Neural cell (in vitro differentiated cells): ENCODE results near the gene NR1H4. TPM values are rescaled to one million over a fixed set of nuclear protein-coding genes. Genes with fewer than 3 reads are reported as not detected.

Experiments used
- H2AFZ ChIP-seq: fragments of 200-600, 300-800 bp; sonication (generic), shearing (Covaris generic); 2 replicates; pipeline ENCODE4 v1.6.0; 2014; ENCODE audit warnings: low read depth, mild to moderate bottlenecking, antibody characterized with exemption, low read length, moderate library complexity
- H3F3A ChIP-seq: fragments of 200-600 bp; shearing (Covaris generic); 2 replicates; pipeline ENCODE4 v1.6.1; 2016; ENCODE audit warnings: mild to moderate bottlenecking, moderate library complexity, mixed read lengths, antibody characterized with exemption, low read length; ENCODE audit not compliant: insufficient read depth, poor library complexity, severe bottlenecking
- H3K27ac ChIP-seq: fragments of 200-600, 300-800 bp; sonication (generic), shearing (Covaris generic); 2 replicates; pipeline ENCODE4 v1.5.1; 2014; ENCODE audit warnings: mild to moderate bottlenecking, low read length, moderate library complexity
- H3K27me3 ChIP-seq: fragments of 300-800, 200-600 bp; sonication (generic), shearing (Covaris generic); 2 replicates; pipeline ENCODE4 v1.6.0; 2014; ENCODE audit warnings: mild to moderate bottlenecking, low read depth, low read length, moderate library complexity; ENCODE audit not compliant: insufficient read depth
- H3K36me3 ChIP-seq: fragments of 300-800, 200-600 bp; sonication (generic), shearing (Covaris generic); 2 replicates; pipeline ENCODE4 v1.5.1; 2014; ENCODE audit warnings: mild to moderate bottlenecking, antibody characterized with exemption, low read length, moderate library complexity; ENCODE audit not compliant: insufficient read depth
- H3K4me2 ChIP-seq: fragments of 300-800, 200-600 bp; sonication (generic), shearing (Covaris generic); 2 replicates; pipeline ENCODE4 v1.6.0; 2014; ENCODE audit warnings: mild to moderate bottlenecking, low read length
- H3K4me3 ChIP-seq: fragments of 300-800, 200-600 bp; sonication (generic), shearing (Covaris generic); 2 replicates; pipeline ENCODE4 v1.5.1; 2014; ENCODE audit warnings: mild to moderate bottlenecking, low read length, moderate library complexity
- H3K79me2 ChIP-seq: fragments of 200-600 bp; shearing (Covaris generic); replicated peaks from 2 replicates; pipeline ENCODE4 v1.6.0; 2014; ENCODE audit warnings: mild to moderate bottlenecking, low read length, moderate library complexity; ENCODE audit not compliant: insufficient read depth
- H3K9ac ChIP-seq: fragments of 300-800, 200-600 bp; sonication (generic), shearing (Covaris generic); 2 replicates; pipeline ENCODE4 v1.6.1; 2016; ENCODE audit warnings: mild to moderate bottlenecking, low read length, mixed read lengths
- H3K9me2 ChIP-seq: fragments of 200-600 bp; shearing (Covaris generic); 2 replicates; pipeline ENCODE4 v1.6.1; 2016; ENCODE audit warnings: mild to moderate bottlenecking, low read length, mixed read lengths; ENCODE audit not compliant: insufficient read depth
- H3K9me3 ChIP-seq: fragments of 200-600, 300-800 bp; sonication (generic), shearing (Covaris generic); 2 replicates; pipeline ENCODE4 v1.6.1; 2016; ENCODE audit warnings: mild to moderate bottlenecking, mixed run types, low read length, moderate library complexity, mixed read lengths
- H4K20me1 ChIP-seq: fragments of 200-600 bp; shearing (Covaris generic); 2 replicates; pipeline ENCODE4 v1.6.1; 2016; ENCODE audit warnings: mild to moderate bottlenecking, mixed run types; ENCODE audit not compliant: insufficient read depth
- EP300 ChIP-seq: fragments of 450-650 bp; conservative IDR thresholded peaks from 2 replicates; pipeline ENCODE4 v1.6.1; 2014; ENCODE audit warnings: antibody characterized with exemption, mild to moderate bottlenecking, moderate library complexity; ENCODE audit not compliant: poor library complexity, severe bottlenecking
- EZH2 ChIP-seq: fragments of 200-600, 300-800 bp; shearing (Covaris generic), sonication (generic); IDR thresholded peaks from 2 replicates; pipeline ENCODE4 v1.6.1; 2014; ENCODE audit warnings: antibody characterized with exemption, low read length, borderline replicate concordance, mild to moderate bottlenecking; ENCODE audit not compliant: insufficient read depth, poor library complexity, severe bottlenecking
- MXI1 ChIP-seq: fragments of 450-650 bp; conservative IDR thresholded peaks from 2 replicates; pipeline ENCODE4 v1.6.1; 2014; ENCODE audit warnings: antibody characterized with exemption, mild to moderate bottlenecking; ENCODE audit not compliant: poor library complexity, severe bottlenecking
- POLR2AphosphoS5 ChIP-seq: IDR thresholded peaks from 2 replicates; pipeline ENCODE4 v1.6.1; 2012
- RAD21 ChIP-seq: fragments of 450-650 bp; conservative IDR thresholded peaks from 2 replicates; pipeline ENCODE4 v1.6.1; 2014; ENCODE audit warnings: antibody characterized with exemption, mild to moderate bottlenecking, moderate library complexity
- SMC3 ChIP-seq: fragments of 450-650 bp; conservative IDR thresholded peaks from 2 replicates; pipeline ENCODE4 v1.6.1; 2014; ENCODE audit warnings: antibody characterized with exemption, mild to moderate bottlenecking, moderate library complexity; ENCODE audit not compliant: poor library complexity
- TAF1 ChIP-seq: IDR thresholded peaks from 2 replicates; pipeline ENCODE4 v1.6.1; 2012; ENCODE audit warnings: low read depth
- polyA minus RNA-seq: library from RNA; depleted of rRNA, polyadenylated mRNA; stranded (reverse); fragments of >200 nt; gene quantifications from 2 replicates; pipeline ENCODE4 v1.2.3, GENCODE V29; 2014
- polyA plus RNA-seq: library from polyadenylated mRNA; depleted of rRNA; stranded (reverse); fragments of >200 nt; gene quantifications from 2 replicates; pipeline ENCODE4 v1.2.3, GENCODE V29; 2014
- TF ChIP-seq, protein P1 (sequence below): IDR thresholded peaks from 2 replicates; pipeline ENCODE4 v1.6.1; 2012; ENCODE audit warnings: borderline replicate concordance
- TF ChIP-seq, protein P2 (sequence below): fragments of 450-650 bp; IDR thresholded peaks from 2 replicates; pipeline ENCODE4 v1.5.1; 2014; ENCODE audit warnings: antibody characterized with exemption, mild to moderate bottlenecking, moderate library complexity; ENCODE audit not compliant: poor library complexity, severe bottlenecking

Gene NR1H4
- polyA plus RNA-seq: not detected in 2 replicates
- not detected in 2 replicates for polyA minus RNA-seq

- Histone ChIP-seq H3K4me2 (no peak within 1 kb of the TSS), H4K20me1 (no peaks in the 10 kb centered on the region), H3K9me2 (no peaks in the 10 kb centered on the region), H2AFZ (no peak within 1 kb of the TSS), H3F3A (no peaks in the 10 kb centered on the region), H3K27me3 (no peaks in the 10 kb centered on the region), H3K9ac (no peak within 1 kb of the TSS), H3K27ac (no peak within 1 kb of the TSS), H3K9me3 (no peaks in the 10 kb centered on the region), H3K4me3 (no peak within 1 kb of the TSS), H3K36me3 (no peaks in the 10 kb centered on the region), H3K79me2 (no peaks in the 10 kb centered on the region)
- TF ChIP-seq POLR2AphosphoS5 (no peak), SMC3 (no peak), TAF1 (no peak), EZH2 (no peak), MXI1 (no peak)
- TF ChIP-seq, protein P1, sequence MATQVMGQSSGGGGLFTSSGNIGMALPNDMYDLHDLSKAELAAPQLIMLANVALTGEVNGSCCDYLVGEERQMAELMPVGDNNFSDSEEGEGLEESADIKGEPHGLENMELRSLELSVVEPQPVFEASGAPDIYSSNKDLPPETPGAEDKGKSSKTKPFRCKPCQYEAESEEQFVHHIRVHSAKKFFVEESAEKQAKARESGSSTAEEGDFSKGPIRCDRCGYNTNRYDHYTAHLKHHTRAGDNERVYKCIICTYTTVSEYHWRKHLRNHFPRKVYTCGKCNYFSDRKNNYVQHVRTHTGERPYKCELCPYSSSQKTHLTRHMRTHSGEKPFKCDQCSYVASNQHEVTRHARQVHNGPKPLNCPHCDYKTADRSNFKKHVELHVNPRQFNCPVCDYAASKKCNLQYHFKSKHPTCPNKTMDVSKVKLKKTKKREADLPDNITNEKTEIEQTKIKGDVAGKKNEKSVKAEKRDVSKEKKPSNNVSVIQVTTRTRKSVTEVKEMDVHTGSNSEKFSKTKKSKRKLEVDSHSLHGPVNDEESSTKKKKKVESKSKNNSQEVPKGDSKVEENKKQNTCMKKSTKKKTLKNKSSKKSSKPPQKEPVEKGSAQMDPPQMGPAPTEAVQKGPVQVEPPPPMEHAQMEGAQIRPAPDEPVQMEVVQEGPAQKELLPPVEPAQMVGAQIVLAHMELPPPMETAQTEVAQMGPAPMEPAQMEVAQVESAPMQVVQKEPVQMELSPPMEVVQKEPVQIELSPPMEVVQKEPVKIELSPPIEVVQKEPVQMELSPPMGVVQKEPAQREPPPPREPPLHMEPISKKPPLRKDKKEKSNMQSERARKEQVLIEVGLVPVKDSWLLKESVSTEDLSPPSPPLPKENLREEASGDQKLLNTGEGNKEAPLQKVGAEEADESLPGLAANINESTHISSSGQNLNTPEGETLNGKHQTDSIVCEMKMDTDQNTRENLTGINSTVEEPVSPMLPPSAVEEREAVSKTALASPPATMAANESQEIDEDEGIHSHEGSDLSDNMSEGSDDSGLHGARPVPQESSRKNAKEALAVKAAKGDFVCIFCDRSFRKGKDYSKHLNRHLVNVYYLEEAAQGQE: no peak
- TF ChIP-seq, protein P2, sequence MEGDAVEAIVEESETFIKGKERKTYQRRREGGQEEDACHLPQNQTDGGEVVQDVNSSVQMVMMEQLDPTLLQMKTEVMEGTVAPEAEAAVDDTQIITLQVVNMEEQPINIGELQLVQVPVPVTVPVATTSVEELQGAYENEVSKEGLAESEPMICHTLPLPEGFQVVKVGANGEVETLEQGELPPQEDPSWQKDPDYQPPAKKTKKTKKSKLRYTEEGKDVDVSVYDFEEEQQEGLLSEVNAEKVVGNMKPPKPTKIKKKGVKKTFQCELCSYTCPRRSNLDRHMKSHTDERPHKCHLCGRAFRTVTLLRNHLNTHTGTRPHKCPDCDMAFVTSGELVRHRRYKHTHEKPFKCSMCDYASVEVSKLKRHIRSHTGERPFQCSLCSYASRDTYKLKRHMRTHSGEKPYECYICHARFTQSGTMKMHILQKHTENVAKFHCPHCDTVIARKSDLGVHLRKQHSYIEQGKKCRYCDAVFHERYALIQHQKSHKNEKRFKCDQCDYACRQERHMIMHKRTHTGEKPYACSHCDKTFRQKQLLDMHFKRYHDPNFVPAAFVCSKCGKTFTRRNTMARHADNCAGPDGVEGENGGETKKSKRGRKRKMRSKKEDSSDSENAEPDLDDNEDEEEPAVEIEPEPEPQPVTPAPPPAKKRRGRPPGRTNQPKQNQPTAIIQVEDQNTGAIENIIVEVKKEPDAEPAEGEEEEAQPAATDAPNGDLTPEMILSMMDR: no peak
Measured at GRCh38 chr12:100473716-100474150, at the start of gene NR1H4. Gene NR1H4 (plus strand): TSS chr12:100473866. CDS start chr12:100493324, 19,458 bp downstream.

- no peak overlapping the region for H3K4me2 ChIP-seq
- H2AFZ ChIP-seq: no peak overlapping the region
- H3K9ac ChIP-seq: no peak overlapping the region
- no peaks in the 10 kb centered on the region for H3K36me3 ChIP-seq
- no peaks in the 10 kb centered on the region for H3K79me2 ChIP-seq
- no peaks in the 10 kb centered on the region for H3K9me3 ChIP-seq
- no peak overlapping the region for H3K4me3 ChIP-seq
- H3K27me3 ChIP-seq: no peaks in the 10 kb centered on the region
- H3F3A ChIP-seq: no peaks in the 10 kb centered on the region
- H4K20me1 ChIP-seq: no peaks in the 10 kb centered on the region
- no peak overlapping the region for H3K27ac ChIP-seq
- no peaks in the 10 kb centered on the region for H3K9me2 ChIP-seq
- TF ChIP-seq MXI1 (no peak), EZH2 (no peak), SMC3 (no peak), EP300 (no peak), RAD21 (no peak), POLR2AphosphoS5 (no peak), TAF1 (no peak)
- TF ChIP-seq, protein P1: no peak
- TF ChIP-seq, protein P2: no peak
Measured at GRCh38 chr12:100426145-100426544, 47.5 kb upstream of the NR1H4 start.
